GM10248 (cell line): ENCODE measurements around the gene RUVBL1.

Experiments used
- CTCF ChIA-PET: fragments of 300-600 bp; sonication (Branson Sonifier 250); formaldehyde crosslinking; extraction: SDS; loops from one replicate; lab custom pipeline; 2021; ENCODE audit warnings: antibody characterized with exemption; lab: Yijun Ruan, JAX
- POLR2A ChIA-PET: fragments of 350-650 bp; sonication (Branson Sonifier 250); formaldehyde crosslinking; extraction: SDS; loops from one replicate; lab custom pipeline; 2020; ENCODE audit warnings: antibody characterized with exemption; lab: Yijun Ruan, JAX
- DNase-seq: peaks from one replicate; pipeline ENCODE4 v3.0.0; 2012; ENCODE audit errors: extremely low spot score
- TF ChIP-seq, protein P1 (sequence below): IDR thresholded peaks from 2 replicates; pipeline ENCODE4 v1.5.1; 2012; ENCODE audit warnings: mild to moderate bottlenecking, low read depth; ENCODE audit errors: extremely low read depth, missing control alignments, control extremely low read depth

The RUVBL1 gene

DNA sequence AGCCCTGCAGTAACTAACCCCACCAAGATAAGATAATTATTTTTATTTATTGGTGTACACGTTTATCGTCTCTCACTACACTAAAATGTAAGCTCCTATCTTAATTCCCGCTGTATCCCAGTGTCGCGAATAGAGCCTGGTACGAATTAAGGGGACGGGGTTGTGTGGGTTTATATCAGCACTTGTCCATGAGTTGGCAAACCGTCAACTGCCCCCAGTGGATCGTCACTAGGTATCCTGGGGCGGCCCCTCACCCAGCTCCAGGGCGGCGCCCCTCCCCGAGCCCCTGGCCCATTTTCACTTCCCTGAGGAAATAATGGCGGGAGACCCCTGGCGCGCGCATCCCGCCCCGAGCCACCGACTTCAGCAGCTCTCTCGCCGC, 465 bp downstream of the RUVBL1 start:
- no peak for DNase-seq
- ChIA-PET POLR2A (interaction anchor here (1.0 to 1.4 kb wide), 2 partner anchors 9 to 30 kb away, joined by 3 to 5 read pairs; partner anchors contain the start of gene EEFSEC), CTCF (interaction anchor here (1.0 to 3.4 kb wide), 13 partner anchors 9 to 57 kb away, joined by 3 to 32 read pairs (median 5); no protein-coding TSS in a partner anchor)
- TF ChIP-seq, protein P1, sequence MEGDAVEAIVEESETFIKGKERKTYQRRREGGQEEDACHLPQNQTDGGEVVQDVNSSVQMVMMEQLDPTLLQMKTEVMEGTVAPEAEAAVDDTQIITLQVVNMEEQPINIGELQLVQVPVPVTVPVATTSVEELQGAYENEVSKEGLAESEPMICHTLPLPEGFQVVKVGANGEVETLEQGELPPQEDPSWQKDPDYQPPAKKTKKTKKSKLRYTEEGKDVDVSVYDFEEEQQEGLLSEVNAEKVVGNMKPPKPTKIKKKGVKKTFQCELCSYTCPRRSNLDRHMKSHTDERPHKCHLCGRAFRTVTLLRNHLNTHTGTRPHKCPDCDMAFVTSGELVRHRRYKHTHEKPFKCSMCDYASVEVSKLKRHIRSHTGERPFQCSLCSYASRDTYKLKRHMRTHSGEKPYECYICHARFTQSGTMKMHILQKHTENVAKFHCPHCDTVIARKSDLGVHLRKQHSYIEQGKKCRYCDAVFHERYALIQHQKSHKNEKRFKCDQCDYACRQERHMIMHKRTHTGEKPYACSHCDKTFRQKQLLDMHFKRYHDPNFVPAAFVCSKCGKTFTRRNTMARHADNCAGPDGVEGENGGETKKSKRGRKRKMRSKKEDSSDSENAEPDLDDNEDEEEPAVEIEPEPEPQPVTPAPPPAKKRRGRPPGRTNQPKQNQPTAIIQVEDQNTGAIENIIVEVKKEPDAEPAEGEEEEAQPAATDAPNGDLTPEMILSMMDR, result no peak

DNA sequence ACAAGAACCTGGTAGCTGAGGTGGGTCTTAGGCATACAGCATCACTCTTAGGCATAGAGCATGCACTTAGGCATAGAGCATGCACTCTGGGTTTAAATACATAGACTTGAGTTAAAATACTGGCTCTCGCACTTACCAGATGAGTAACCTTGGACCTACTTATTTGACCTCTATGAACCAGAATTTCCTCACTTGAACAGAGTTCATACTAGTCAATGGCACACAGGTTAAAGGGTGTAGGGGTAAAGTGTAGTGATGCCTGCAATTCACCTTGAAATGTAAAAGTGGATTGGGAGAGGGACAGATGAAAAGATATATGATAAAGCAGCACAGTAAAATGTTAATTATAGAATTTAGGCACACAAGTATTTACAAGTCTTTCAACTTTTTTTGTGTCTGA, 1.6 kb downstream of the RUVBL1 start:
- no peak for DNase-seq
- CTCF ChIA-PET, result interaction anchor here (1.0 to 3.4 kb wide), 4 partner anchors 10 to 26 kb away, joined by 3 to 32 read pairs (median 16); no protein-coding TSS in a partner anchor
- POLR2A ChIA-PET, result interaction anchor here (0.7 kb wide), 1 partner anchor 813 kb away, joined by 9 read pairs; no protein-coding TSS in a partner anchor
- TF ChIP-seq, protein P1, result no peak

GRCh38 chr3:128113817-128114794, 9.5 kb downstream of the RUVBL1 start:
- ChIA-PET CTCF (interaction anchor here (1.3 to 6.4 kb wide), 6 partner anchors 9 to 20 kb away, joined by 3 to 40 read pairs (median 5); partner anchors contain the start of gene RUVBL1), POLR2A (interaction anchor here (1.0 kb wide), 1 partner anchor 9 kb away, joined by 5 read pairs; the partner anchor contains the start of gene RUVBL1)
- DNase-seq, result peak; percentile 50
- TF ChIP-seq, protein P1, result no peak

DNA sequence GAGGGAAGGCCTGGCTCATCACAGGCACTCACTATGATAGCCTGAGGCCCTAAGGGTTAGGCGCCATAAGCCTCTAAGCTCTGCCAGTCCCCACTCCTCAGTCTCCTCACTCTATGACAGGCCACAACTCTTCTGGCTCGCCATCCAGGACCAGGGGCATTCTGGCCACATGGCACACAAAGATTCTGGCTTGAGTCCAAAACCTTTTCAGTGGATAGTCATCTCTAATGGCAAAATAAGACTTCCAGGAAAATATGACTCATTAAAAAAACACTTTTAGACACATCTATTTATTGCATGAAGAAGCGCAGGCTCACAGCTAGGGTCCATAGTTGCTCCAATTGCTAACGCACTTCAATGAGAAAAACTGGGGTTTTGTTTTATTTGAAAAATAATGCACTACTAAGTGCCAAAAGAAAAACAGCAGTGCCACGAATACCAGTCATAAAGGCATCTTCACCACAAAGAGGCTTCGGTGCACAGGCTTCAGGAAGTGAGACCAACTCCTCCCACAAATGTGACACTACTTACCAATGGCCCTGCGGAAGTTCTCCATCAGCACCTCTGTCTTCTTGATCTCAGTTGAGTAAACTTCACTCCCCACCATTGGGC, 11.1 kb downstream of the RUVBL1 start:
- POLR2A ChIA-PET, result interaction anchor here (0.5 kb wide), 1 partner anchor 376 kb away, joined by 3 read pairs; no protein-coding TSS in a partner anchor
- CTCF ChIA-PET, result interaction anchor here (0.9 to 6.4 kb wide), 5 partner anchors 9 to 112 kb away, joined by 3 to 40 read pairs (median 3); partner anchors contain the start of gene RUVBL1
- TF ChIP-seq, protein P1, result no peak
- DNase-seq, result no peak

DNA sequence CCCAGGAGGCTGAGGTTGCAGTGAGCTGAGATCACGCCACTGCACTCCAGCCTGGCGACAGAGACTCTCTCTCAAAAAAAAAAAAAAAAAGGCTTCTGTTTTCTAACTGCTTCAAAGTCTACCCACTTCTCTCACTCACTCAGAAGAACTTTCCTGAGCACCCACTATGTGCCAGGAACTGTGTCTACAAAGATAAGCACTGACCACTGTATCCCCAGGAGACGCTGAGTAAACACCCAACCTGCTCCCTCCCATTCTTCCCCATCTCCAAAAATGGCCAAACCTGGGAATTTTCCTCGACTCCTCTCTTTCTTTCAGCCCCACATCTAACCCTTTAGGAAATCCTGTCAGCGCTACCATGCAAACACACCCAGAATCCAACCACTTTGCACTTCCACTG, 12.5 kb downstream of the RUVBL1 start:
- TF ChIP-seq, protein P1, result no peak
- CTCF ChIA-PET, result interaction anchor here (1.2 to 6.4 kb wide), 5 partner anchors 12 to 65 kb away, joined by 3 to 40 read pairs (median 5); no protein-coding TSS in a partner anchor
- no peak for DNase-seq
- POLR2A ChIA-PET, result no interaction called here

- CTCF ChIA-PET, result no interaction called here
- TF ChIP-seq, protein P1, result no peak
- no peak for DNase-seq
- POLR2A ChIA-PET, result no interaction called here
Measured at GRCh38 chr3:128107834-128108233, 15.8 kb downstream of the RUVBL1 start.
